Fibroblast of pulmonary artery (primary cell): Measurements from ENCODE around the gene CHD1L.

Experiments
- DNase-seq: peaks from one replicate; pipeline ENCODE4 v3.0.0-alpha.2; 2010; ENCODE audit warnings: low read depth
- H3K4me3 ChIP-seq: replicated peaks from 2 replicates; pipeline ENCODE4 v1.5.1; 2011; ENCODE audit warnings: low read depth, mild to moderate bottlenecking, control low read depth, low read length, moderate library complexity
- TF ChIP-seq, protein P1 (sequence below): IDR thresholded peaks from 2 replicates; pipeline ENCODE4 v1.5.1; 2011; ENCODE audit warnings: mild to moderate bottlenecking, control low read depth, low read length, inconsistent platforms; ENCODE audit errors: missing control alignments

The CHD1L gene

DNA sequence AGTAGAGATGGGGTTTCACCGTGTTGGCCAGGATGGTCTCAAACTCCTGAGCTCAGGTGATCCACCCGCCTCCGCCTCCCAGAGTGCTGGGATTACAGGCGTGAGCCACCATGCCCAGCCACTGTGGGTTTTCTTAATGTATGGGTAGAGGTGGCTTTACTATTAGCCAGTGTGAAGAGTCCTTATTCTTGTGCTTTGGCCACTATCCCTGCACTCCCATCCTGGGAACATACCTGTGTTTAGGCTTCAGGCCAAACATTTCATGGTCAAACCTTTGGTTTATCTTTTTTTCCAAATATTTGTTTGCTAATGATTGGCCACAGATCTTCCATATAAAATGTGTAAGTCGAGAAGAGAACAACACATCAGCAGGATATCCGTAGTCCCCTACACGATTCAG is 33.9 kb upstream of the CHD1L start:
- no peak overlapping the region for H3K4me3 ChIP-seq
- no peak for DNase-seq
- TF ChIP-seq, protein P1, sequence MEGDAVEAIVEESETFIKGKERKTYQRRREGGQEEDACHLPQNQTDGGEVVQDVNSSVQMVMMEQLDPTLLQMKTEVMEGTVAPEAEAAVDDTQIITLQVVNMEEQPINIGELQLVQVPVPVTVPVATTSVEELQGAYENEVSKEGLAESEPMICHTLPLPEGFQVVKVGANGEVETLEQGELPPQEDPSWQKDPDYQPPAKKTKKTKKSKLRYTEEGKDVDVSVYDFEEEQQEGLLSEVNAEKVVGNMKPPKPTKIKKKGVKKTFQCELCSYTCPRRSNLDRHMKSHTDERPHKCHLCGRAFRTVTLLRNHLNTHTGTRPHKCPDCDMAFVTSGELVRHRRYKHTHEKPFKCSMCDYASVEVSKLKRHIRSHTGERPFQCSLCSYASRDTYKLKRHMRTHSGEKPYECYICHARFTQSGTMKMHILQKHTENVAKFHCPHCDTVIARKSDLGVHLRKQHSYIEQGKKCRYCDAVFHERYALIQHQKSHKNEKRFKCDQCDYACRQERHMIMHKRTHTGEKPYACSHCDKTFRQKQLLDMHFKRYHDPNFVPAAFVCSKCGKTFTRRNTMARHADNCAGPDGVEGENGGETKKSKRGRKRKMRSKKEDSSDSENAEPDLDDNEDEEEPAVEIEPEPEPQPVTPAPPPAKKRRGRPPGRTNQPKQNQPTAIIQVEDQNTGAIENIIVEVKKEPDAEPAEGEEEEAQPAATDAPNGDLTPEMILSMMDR: no peak

DNA sequence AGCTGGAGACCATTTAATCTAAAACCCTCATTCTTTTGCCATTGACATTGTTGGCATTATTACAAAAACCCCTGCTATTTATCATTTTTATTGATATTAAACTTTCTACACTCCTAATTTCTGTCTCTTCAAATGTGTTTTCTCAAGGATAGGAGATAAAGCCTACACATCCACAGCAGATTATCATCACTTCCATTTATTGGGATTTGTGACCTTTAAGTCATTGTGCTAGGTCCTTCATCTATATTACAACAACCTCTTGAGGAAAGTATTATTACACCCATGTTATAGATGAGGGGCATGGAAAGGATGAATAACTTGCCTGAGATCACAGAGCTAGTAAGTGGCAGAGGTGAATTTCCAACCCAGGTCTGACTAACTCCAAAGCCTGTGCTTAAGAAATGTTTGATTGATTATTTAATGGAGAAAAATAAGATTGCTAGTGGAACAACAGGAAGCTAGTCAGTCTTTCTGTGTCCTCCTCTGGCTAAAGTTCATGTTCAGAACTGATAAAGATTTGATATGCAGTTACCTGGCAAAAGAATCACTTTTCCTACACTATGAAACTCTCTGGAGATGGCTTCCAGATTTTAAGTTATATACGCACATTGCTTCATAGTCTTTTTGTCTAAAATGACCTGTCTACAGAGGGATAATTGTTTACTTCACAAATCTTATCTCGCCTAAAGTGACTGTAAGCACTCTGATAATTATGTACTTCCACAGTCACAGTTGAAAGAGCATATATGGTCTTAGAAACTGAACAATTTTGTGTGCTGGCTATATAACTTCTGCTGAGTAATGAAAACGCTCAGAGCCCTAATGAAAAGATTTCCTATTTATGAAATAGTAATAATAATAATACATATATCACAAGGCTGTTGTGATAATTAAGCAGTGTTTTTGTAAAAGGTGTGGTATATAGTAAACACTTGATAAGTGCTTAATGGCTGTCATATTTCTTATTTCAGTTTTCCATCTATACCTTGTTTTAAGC is 32.4 kb upstream of the CHD1L start:
- TF ChIP-seq, protein P1: no peak
- H3K4me3 ChIP-seq: no peak overlapping the region
- DNase-seq: no peak

DNA sequence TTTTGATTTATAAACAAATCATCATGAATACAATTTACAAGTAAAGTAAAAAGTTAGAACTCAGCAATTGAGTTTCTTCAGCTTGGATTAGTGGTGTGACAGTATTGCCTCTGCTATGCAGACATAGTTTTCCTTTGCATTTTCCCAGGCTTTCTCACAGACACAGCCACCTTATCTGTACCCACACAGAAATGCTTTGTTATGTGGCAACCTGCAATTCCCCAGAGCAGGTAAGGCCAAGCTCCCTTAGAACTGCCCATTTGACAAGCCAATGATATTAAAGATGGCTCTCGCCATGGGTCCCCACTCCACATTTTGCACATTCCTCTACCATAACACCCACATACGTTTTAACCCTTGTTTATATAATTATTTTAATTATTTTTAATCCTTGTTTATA is 31.5 kb upstream of the CHD1L start:
- TF ChIP-seq, protein P1: no peak
- no peak overlapping the region for H3K4me3 ChIP-seq
- no peak for DNase-seq

DNA sequence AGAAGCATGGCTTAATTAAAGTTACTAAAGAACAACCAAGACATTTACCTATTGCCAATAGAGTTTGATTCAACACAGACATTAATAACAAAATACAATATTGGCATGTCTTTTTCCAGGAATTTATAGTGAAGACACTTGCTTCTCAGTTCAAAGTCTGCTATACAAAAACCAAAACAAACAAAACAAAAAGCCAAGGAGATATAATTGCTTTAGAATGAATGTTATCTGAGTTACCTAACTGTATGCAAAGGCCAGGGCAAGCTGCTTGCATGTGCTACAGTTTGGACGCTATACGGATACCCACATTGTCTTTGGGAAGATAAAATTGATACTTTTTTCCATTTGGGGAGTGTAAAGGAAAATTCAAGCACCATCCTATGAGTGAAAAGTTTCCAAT is 30.9 kb upstream of the CHD1L start:
- TF ChIP-seq, protein P1: no peak
- no peak overlapping the region for H3K4me3 ChIP-seq
- DNase-seq: no peak

DNA sequence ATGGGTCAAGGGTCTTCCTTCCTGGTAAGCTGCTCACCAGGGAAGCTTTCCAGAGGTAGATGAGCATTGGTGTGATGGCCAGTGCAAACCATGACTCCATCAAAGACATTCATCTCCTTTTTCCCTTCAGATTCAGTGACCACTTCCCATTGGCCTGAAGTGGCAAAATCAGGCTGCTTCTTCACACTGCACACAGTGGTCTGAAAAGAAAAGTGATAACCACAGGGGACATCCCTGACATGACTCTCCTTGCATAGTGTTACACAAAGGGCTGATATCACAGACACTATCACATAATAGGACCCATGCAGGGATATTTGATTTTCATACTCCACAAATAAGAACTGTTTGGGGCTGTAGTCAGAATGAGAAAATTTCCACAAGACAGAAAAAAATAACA is 29.2 kb upstream of the CHD1L start:
- TF ChIP-seq, protein P1: no peak
- H3K4me3 ChIP-seq: no peak overlapping the region
- DNase-seq: no peak

DNA sequence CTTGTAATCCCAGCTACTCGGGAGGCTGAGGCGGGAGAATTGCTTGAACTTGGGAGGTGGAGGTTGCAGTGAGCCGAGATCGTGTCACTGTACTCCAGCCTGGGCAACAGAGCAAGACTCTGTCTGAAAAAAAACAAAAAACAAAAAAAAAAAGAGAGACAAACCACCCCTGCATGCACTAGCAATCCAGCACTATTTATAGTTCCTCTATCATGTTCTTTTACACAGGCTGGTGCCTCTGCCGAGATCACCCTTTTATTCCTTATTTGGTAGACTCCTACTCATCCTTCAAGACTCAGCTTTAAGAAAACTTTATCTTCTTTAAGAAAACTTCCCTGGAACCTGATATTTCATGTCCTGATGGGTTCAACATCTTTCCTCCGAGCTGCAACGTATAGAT is 28.2 kb upstream of the CHD1L start:
- TF ChIP-seq, protein P1: no peak
- DNase-seq: no peak
- no peak overlapping the region for H3K4me3 ChIP-seq
